Cardiac muscle cell (in vitro differentiated cells and primary cell): Measurements from ENCODE around the gene SFXN5. TPM values are rescaled to one million over a fixed set of nuclear protein-coding genes. Genes with fewer than 3 reads are reported as not detected.

Experiments
- DNase-seq, 2 donors: peaks; one replicate each; pipeline versions ENCODE4 v3.0.0 to v3.0.0-alpha.2; 2010 to 2017; ENCODE audit warnings: low read depth in 1 of 2, low spot score in 1 of 2
- H3K27ac ChIP-seq: fragments of 200-600 bp; sonication (generic); 2 replicates; pipeline ENCODE4 v1.5.1; 2016
- H3K27me3 ChIP-seq: fragments of 200-600 bp; sonication (generic); 2 replicates; pipeline ENCODE4 v1.6.0; 2016; ENCODE audit warnings: control low read depth
- H3K36me3 ChIP-seq: fragments of 200-600 bp; sonication (generic); 2 replicates; pipeline ENCODE4 v1.5.1; 2016; ENCODE audit warnings: control low read depth
- H3K4me1 ChIP-seq: fragments of 200-600 bp; sonication (generic); 2 replicates; pipeline ENCODE4 v1.8.1; 2017; ENCODE audit warnings: low read depth, mild to moderate bottlenecking, mixed run types
- H3K4me3 ChIP-seq: fragments of 200-600 bp; sonication (generic); 2 replicates; pipeline ENCODE4 v1.5.1; 2016; ENCODE audit warnings: mild to moderate bottlenecking
- H3K9me3 ChIP-seq: fragments of 200-600 bp; sonication (generic); 2 replicates; pipeline ENCODE4 v1.5.1; 2017; ENCODE audit warnings: low read depth, mild to moderate bottlenecking, control low read depth
- CTCF ChIP-seq: IDR thresholded peaks from 2 replicates; pipeline ENCODE4 v1.5.1; 2012; ENCODE audit warnings: low read depth, mild to moderate bottlenecking, low read length
- polyA plus RNA-seq: library from polyadenylated mRNA; unstranded; fragments of >200 nt; fragmentation: Nextera tagmentation; extraction: Ambion mirVana; gene quantifications from 2 replicates; pipeline ENCODE4 v1.2.1, GENCODE V29; 2016
- total RNA-seq: library from RNA; depleted of rRNA; stranded (reverse); fragments of >200 nt; gene quantifications from 2 replicates; pipeline ENCODE4 v1.2.3, GENCODE V29; 2016

The SFXN5 gene
- total and polyA plus RNA-seq, 2 experiments from 2014 or later = 11.4 to 13.5 TPM

DNA sequence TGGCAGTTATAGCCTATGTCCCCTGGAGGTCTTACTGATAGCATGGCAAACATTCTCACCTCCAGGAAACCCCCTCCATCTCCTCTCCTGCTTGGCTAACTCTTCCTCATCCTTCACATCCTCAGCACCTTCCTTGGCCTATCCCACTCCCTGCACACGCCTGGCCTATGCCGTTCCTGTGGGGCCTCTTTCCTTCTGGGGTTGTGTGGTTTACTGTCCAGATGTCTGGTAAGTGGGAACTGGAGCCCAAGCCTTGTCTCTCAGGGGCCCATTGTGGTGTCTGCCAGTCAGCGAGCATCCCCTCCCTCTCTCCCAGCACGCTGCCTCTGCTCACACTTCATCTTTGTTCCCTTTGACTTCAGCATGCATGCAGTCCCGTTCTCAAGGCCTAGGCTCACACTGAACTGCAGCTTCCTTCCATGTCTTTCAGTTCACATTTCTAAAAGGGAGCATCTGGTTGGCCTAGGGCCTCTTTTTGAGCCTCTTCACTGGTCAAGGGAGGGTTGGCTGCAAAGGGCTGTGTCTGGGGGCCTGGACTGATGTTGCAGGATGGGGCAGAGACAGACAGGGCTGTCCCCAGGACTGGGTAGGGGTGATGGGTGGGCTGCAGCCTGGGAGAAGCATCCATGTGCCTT, 171.2 kb downstream of the SFXN5 start:
- H3K27ac ChIP-seq = no peak overlapping the region
- no peak for TF ChIP-seq CTCF
- H3K27me3 ChIP-seq = peaks cover 94% of the 10 kb centered on the region
- H3K4me3 ChIP-seq = no peak overlapping the region
- peaks cover 7% of the 10 kb centered on the region for H3K4me1 ChIP-seq
- no peaks in the 10 kb centered on the region for H3K36me3 ChIP-seq
- no peaks in the 10 kb centered on the region for H3K9me3 ChIP-seq
- no peak for DNase-seq

DNA sequence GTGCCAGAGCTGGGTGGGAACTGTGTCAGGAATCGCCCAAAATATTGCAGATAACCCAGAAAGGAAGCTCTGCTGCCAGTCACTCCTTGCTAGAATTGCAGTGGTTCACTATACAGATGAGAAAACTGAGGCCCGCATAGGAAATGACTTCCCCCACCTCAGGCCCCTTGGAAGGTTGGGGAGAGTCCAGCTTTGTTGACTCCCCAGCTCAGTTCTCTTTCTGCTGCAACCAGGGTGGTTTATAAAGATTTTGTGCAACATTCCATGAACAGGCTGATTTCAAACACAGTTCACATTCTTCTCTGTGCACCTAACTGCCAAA, 173.0 kb downstream of the SFXN5 start:
- no peaks in the 10 kb centered on the region for H3K36me3 ChIP-seq
- peaks cover 7% of the 10 kb centered on the region for H3K4me1 ChIP-seq
- no peak overlapping the region for H3K4me3 ChIP-seq
- H3K27me3 ChIP-seq = peaks cover 93% of the 10 kb centered on the region
- DNase-seq = no peak
- H3K9me3 ChIP-seq = no peaks in the 10 kb centered on the region
- no peak for TF ChIP-seq CTCF
- H3K27ac ChIP-seq = no peak overlapping the region

DNA sequence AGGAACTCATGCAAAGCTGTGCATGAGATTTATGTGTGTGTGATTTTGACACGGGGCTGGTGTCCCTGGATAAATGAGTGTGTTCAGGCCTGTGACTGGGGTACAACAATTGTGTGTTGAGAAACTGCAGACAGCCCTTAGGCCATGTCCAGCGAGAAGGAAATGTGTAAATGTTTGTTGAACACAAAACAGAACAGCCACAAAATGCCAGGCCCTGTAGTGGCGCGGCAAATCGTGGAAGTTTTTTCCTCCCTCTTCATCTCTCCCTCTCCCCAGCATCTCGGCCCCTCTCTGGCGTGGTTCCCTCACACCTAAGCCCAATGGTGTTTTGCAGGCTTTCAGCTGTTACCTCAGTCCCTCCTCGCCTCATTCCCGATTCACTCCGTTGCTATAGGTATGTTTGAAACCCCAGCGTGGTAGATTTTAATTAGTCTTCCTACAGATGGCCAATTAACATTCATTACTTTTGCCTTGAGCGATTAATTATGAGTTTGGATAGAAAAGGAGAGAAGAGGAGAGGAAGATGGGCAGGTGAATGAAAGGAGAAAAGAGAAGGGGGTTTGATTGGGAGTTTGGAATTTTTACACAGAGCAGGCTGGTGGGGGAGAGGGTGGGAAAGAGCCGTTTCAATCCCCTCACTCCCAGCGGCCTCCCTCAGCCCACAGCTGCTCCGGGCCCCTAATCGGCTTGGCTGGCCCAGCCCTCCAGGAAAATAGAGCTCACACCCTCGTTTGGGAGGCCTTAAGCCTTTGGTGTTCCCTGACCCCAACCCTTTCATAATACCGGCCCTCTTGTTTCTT, 173.5 kb downstream of the SFXN5 start:
- H3K27ac ChIP-seq = no peak overlapping the region
- no peaks in the 10 kb centered on the region for H3K36me3 ChIP-seq
- H3K4me1 ChIP-seq = peaks cover 7% of the 10 kb centered on the region
- H3K9me3 ChIP-seq = no peaks in the 10 kb centered on the region
- no peak for TF ChIP-seq CTCF
- H3K27me3 ChIP-seq = peaks cover 92% of the 10 kb centered on the region
- no peak overlapping the region for H3K4me3 ChIP-seq
- DNase-seq = no peak

DNA sequence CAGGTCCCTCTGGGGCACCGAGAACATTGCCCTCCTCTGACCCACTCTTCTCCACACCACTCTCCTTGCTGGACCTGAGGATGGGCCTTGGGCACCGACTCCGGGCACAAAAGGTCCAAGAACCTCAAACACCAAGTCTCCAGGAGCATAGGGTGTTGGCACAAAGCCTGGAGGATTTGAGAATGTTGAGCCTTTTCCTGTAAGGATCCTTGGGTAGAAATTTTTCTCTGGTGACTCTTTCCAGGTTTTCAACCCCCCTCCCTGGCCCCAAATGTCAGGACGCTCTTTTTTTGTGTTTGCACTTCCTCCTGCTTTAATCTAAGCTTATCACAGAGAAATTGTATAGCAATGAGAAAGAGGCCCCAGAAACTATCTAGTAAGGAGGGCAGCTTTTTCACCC, 175.1 kb downstream of the SFXN5 start:
- Histone ChIP-seq H3K9me3 (no peaks in the 10 kb centered on the region), H3K4me3 (no peak overlapping the region), H3K27ac (no peak overlapping the region), H3K4me1 (peaks cover 3% of the 10 kb centered on the region), H3K36me3 (no peaks in the 10 kb centered on the region), H3K27me3 (peaks cover 89% of the 10 kb centered on the region)
- peak in 1 of 2 donors; percentile 44 for DNase-seq
- TF ChIP-seq CTCF = no peak

- Histone ChIP-seq H3K9me3 (no peaks in the 10 kb centered on the region), H3K27me3 (peaks cover 95% of the 10 kb centered on the region), H3K4me3 (no peak overlapping the region), H3K4me1 (no peaks in the 10 kb centered on the region), H3K36me3 (no peaks in the 10 kb centered on the region), H3K27ac (no peak overlapping the region)
- TF ChIP-seq CTCF = no peak
- peak in 1 of 2 donors; percentile 73 for DNase-seq
These were observed 175.7 kb downstream of the SFXN5 start for GRCh38 chr2:72895759-72896281.
